Dedifferentiated amniotic fluid mesenchymal stem cell (primary cell): ENCODE data around the gene ANKRD35.
"Not testable (repeated sequence)": the region's sequence is repeated elsewhere in the genome, so short reads cannot be mapped to it uniquely, and the experiment has no call there.

ENCODE experiments used
- DNase-seq: peaks from one replicate; pipeline ENCODE4 v3.0.0-alpha.2; 2016; ENCODE audit errors: extremely low spot score

ANKRD35 gene

DNA sequence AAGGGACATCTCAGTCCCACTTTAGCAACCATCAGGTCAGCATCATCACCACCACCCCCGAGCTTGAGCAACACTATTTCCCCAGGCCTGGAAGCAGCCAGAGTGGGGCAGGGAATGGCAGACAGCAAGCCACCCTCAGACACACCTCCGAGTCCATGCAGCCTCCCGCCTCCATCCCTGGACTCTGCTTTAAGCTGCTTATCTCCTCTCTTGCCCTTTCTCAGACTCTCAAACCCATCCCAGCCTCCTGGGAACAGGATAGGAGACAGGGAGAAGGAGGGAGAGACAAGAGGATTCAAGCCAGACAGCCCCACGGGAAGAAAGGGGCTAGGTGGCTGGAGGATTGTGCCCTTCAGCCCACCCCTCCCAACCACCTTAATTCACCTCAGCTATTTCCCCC, 28.5 kb downstream of the ANKRD35 start:
- no peak for DNase-seq

DNA sequence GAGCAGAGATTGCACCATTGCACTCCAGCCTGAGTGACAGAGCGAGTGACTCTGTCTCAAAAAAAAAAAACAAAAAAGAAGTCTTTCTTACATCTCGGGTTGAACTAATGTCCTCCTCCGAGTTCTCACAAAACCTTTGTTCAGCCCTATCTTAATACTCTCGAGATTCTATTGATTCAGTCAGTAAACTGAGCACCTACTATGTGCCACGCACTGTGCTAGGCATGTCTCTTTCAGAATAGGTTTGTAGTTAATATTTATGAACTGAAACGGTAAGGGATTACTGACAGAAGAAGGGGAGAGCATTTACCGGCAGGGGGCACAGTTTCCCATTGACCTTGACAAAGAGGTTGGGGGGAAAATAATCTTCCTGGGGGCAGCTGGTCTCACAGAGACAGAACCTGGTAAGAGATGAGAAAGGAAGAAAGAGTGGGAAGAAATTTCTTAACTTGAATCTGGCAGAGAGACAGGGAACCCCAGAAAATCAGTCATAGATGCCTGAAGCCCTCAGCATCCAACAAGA, 30.2 kb downstream of the ANKRD35 start:
- DNase-seq: no peak

DNA sequence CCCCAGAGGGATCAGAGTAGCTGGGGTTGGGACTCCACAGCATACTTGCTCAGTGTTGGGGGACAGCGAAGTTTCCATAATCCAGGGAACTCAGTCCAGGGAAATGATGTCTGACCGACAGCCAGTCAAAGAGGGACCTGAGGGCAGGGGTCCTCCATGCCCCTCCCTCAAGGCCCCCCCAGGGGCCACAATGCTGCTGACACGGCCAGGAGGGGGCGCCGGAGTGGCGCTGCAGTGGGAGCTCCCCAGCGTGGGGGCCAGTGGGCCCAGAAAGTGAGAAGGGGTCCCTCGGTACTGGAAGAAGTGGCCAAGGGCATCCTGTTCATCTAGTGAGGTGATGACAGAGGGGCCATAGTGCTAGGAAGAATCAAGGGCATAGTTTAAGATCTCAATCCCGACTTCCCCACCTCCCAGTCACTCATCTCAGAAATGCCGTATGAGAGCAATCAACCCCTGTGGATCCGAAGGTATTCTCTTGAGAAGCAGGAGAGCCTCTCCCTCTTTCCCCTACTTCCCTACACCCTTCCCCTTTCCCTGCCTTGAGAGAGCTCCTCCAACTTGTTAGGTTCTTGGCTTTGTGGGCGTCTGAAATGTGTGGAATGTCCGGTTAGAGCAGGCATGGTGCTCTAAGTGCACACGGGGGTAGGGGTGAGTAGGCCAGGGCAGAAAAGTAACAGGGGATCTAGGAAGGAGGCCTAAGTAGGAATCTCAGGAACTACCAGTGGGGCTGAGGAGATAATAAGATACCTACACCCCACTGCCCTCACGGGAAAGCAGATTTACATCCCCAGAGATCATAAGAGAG, 36.1 kb downstream of the ANKRD35 start:
- DNase-seq: peak; percentile 59

DNA sequence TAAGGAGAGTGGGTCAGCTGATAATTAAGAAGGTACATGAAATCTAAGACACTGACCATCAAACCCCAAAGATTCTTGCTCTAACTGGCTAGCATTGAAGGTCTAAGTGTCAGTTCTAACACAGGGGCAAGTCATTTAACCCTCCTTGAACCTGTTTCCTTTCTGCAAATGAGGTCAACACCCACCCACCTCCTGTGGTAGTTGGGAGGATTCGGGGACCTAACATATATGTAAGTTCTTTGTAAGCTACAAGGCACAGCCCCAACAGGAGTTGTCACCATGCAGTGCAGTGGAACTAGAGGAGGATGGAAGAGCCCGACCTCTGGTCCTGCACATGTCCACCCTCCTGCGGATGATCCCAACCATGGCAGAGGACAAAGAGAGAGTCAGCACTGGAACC, 37.8 kb downstream of the ANKRD35 start:
- DNase-seq: no peak

DNA sequence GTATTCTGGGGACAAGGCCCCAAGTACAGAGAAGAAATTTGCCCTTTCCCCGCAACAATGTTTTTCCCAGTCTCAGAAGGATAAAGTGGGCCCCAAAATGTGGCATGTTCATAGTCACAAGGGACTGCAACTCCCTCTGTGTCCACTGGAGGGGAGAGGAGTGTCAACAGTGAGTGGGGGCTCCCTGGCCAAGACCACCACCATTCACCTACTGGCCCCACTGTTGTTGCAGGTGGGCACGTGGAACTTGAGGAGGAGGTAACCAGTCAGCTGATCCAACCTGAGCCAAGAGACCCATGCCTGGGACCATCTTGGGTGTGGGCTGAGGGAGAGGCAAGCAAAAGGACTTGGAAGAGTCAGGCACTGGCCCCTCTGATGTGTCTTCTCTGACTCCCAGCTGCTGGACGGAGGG, 39.5 kb downstream of the ANKRD35 start:
- DNase-seq: no peak

DNA sequence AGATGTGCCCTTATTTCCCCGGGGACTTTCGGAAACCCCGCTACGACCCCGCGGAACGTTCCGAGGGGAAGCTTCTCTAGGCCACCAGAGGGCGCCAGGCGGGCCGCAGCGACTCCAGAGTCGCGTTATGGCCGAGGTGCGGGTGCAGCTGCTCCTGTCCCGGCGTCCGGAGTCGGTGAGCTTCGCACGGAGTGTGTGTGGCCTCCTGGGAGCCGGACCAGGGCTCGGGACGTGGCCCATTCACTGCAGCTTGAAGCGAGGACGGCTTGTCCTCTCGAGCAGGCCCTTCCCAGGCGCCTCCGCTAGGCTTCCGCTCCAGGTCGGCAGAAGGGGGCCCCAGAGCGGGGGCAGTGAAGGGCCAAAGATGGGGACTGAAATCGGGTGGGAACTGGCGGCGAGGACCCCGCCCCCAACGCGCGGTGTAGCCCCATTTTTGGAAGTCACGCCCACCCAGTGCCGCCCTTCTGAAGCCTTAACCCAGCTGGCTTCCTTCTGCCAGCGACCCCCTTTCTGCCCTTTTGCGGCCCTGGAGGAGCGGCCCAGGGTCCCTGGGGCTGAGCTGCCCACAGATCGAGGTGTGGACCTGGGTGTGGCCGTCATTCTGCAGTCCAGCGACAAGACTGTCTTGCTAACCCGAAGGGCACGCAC, 40.0 kb downstream of the ANKRD35 start, which contains the start of gene NUDT17:
NUDT17 (plus strand) TSS at position 117 of the 648 bp plus-strand sequence; CDS start at position 128, 11 bp downstream.
- peak; percentile 69 for DNase-seq

DNA sequence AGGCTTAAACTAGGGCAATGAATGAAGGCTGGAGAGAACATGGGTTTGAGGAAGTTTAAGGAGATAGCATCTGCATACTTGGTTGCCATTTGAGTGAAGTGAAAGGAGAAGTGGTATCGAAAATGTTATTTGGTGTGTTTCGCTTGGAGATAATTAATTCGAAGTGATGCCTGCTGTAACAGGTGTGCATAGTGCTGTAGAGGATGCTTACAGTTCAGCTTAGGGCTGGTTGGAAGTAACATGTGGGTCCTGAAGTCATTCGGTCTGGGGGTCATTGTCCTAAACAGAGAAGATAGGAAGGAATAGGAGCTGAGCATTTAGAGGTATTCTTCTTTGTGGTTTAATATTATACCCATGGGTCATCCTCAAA, 40.5 kb downstream of the ANKRD35 start:
- no peak for DNase-seq

DNA sequence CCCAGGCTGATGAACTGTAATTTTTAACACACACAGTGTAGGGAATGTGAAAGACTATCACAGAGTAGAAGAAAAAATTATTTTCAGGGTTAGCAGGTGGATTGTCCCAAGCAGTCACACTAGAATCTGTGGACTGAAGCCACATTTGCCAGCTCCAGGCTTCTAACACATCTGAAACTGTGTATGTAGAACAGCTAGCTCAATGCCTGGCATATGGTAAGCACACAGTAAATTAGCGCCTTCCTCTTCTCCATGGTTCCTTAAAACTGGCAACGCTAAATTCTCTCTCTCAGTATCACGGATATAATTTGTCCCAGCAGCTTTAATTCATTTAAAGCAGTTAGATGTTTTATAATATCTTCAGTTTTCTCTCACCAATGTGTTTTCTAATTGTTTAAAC, 42.6 kb downstream of the ANKRD35 start:
- DNase-seq: no peak

DNA sequence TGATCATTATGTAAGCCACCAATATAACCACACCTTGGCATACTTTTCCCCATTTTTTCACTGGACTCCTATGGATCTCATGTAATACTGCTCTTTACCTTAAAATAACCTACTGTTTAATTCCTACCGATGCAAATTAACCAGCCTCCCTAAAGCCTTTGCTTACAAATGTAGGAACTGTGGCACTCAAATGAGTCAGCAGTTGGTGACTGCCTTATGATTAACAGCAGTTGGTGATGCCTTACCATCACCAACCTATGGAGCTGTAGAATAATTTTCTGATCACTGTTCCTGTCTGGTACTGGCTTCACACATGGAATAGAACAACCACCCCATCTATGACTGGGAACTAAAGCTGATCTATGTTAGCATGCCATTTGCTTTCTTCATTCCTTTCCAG, 48.0 kb downstream of the ANKRD35 start:
- no peak for DNase-seq

DNA sequence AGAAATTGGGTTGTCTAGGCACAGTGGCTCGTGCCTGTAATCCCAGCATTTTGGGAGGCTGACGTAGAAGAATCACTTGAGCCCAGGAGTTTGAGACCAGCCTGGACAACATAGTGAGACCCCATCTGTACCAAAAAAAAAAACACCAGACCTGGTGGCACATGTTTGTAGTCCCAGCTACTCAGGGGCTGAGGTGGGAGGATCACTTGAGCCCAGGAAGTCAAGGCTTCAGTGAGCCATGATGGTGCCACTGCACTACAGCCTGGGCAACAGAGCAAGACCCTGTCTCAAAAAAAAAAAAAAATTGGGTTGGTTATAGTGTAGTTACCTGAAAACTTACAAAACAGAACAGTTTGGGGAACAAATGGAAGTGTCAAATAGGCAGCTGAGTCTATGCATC, 54.9 kb downstream of the ANKRD35 start:
- not testable (repeated sequence) for DNase-seq

DNA sequence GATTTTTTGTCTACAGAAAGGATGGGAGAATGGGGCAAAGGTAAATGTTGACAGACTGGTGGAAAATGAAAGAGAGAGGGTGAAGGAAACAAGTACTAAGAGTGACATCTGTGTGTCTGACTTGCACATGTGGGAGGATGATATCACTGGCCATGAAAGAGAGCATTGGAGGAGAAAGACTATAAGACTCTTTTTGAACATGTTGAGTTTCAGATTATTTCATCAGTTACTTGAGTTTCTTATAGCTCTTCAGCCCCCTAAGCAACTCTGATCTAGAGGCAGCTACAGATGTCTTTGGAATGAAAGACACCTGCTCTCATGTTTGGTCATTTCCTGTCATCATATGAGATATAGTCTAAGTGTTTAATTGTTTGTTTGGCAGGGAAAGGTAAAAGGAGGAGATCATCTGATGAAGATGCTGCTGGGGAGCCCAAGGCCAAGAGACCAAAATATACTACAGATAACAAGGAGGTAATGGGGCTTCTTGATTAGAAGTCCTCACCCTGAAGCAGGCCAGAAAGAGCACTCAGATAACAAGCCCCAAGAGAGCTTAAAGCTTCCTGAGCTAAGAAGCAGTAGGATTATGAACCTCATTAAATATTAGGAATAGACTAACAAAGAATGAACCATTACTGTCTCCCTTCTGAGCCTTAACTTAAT, 57.2 kb downstream of the ANKRD35 start:
- no peak for DNase-seq

DNA sequence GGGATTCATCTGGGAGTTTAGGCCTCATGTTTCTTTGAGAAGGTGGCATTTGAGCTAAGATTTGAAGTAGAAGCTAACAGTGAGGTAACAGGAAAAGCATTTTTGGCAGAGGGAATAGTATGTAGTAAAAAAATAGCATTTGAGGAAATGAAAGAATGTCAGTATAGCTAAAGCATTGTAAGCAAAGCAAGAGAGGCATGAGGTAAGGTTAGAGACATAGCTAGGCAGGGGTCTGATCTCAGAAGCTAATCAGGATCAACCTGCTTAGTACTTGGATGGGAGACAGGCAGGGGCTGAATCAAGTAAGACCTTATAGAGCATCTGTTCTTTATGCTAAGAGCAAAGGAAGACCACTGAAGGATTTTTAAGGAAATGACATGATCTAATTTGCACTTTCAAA, 57.7 kb downstream of the ANKRD35 start:
- DNase-seq: no peak

DNA sequence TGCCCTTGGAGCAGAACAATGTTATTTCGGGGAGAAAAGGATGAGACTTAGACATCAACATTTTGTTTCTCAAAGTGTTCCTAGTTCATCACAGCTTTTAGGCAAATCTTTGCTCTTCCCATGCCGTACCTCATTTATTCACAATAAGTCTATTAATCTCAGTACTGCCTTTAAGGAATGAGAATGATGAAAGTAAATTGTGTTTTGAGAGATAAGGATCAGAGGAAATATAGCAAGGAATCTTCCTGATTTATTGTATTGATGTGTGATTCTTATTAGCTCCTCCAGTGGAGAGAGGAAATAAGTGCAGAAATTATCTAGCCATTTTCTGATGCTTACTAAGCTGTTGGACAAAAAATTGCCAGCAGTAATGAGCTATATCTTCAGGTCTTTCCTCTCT, 59.6 kb downstream of the ANKRD35 start:
- no peak for DNase-seq

DNA sequence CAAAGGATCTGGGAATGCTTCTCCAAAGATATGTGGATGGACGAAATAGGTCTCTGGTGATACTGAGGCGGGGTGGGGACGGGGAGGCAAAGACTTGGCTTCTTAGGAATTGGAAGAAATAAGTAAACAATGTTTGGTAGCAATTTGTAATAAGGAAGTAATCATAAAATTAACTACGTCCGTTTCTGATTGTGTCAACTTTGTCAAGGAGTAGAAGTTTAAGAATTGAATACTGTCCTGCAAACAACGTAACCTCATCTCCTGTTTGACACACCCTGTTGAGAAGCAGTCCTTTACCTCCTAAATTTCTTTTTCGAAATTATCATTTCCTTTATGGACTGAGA, 61.2 kb downstream of the ANKRD35 start:
- no peak for DNase-seq

DNA sequence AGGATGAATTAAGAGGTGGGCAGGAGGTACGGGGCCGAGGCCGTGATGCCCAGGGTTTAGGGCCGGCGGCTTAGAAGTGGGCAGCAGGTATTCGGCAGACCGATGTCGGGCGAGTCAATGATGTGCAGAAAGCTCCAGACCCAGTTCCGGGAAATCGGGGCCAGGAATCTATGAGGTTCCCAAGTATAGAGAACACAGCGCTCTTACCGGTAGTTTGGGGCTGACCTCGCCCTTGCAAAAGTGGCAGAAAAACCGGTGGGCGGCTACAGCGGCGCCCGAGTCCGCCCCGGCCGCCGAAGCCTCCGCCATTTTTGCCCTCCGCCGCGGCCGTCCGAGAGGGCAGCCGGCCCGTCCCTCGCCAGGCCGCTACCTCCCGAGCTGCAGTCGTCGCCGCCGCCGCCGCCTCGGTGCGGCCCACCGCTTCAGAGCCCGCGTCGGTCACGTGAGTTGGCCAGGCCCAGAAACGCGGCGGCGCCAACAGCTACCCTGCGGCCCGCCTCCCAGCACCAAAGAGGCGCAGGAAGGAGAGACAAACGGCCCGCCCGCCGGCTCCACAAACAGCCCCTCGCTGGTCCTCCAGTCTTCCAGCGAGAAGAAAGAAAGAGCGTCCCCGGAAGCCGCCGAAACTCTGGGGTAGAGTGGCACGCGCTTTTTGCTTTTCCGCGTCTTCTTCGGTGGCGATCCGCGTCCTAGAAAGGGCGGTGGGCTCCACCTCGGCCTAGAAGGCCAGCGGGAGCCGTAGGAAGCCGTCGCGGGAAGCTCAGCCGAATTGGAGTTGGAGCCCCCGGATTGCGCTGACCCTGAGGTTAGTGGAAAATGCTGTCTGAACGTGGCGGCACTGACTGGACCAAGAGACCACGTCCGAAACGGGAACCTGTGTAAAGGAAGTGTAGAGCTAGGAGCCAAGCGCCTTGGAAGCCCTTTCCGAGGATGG, 61.8 kb downstream of the ANKRD35 start, which contains the start of the genes POLR3C and RNF115:
POLR3C (plus strand) TSS at position 636 of the 934 bp plus-strand sequence. CDS start 1,577 bp downstream, outside the sequence.
RNF115 (minus strand) TSS at position 531 of the 934 bp plus-strand sequence; CDS start at position 309, 222 bp downstream.
- peak; percentile 86 for DNase-seq

DNA sequence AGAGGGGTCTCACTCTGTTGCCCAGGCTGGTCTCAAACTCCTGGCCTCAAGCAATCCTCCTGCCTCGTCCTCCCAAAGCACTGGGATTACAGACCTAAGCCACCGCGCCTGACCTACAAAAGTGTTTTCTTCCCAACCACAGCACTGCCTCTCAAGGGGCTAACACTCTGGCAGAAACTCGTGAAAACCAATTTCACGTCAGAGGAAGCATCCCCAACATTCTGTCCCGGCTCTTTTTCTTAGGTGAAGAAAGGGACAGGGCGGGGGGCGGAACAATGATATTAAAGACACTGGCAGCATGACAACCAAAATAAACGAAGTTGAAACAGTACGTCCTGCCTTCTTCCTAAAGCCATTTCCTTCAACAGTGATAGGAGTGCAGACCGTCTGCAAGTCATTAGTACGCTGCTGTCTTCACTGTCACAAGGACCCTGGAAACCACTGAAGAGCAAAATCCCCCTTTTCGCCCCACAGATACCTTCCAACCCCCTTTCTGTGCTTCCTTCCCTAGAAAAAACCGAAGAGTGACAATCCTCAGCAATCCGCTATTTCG, 62.8 kb downstream of the ANKRD35 start:
- not testable (repeated sequence) for DNase-seq

DNA sequence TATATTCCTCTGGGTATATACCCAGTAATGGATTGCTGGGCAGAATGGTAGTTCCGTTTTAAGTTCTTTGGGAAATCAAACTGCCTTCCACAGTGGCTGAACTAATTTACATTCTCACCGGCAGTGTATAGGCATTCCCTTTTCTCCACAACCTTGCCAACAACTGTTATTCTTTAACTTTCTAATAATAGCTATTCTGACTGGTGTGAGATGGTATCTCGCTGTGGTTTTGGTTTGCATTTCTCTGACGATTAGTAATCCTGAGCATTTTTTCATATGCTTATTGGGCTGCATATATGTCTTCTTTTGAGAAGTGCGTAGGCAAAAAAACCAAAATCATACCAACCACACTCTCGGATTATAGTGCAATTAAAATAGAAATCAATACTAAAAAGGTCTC, 67.6 kb downstream of the ANKRD35 start:
- not testable (repeated sequence) for DNase-seq
